Measurements from ENCODE around the gene TXNRD2. TPM values are rescaled to one million over a fixed set of nuclear protein-coding genes. Genes with fewer than 3 reads are reported as not detected.

The TXNRD2 gene
- total RNA-seq, 1 experiment from 2014 or later, result 22.9 TPM

- no peak overlapping the region for H2BK20ac ChIP-seq (ENCODE audit: low read depth, low read length, poor library complexity, severe bottlenecking)
- no peak overlapping the region for H2BK12ac ChIP-seq (ENCODE audit: insufficient read length, low read depth, low read length)
- H4K5ac ChIP-seq (ENCODE audit: insufficient read length, low read depth, low read length), result no peak overlapping the region
- no peak overlapping the region for H3K4me3 Mint-ChIP-seq
- H3K79me2 ChIP-seq (ENCODE audit: insufficient read depth, low read length), result no peaks in the 10 kb centered on the region
- peaks cover 0 to 2% of the 10 kb centered on the region in 2 experiments; a peak in 2 of 4 replicates for H3K4me1 Mint-ChIP-seq
- H3K4me1 ChIP-seq (ENCODE audit: insufficient read depth, low read length), result no peaks in the 10 kb centered on the region
- no peak overlapping the region for H4K91ac ChIP-seq (ENCODE audit: insufficient read length, low read depth, low read length)
- no CpG with 5 or more reads among the region's 3 CpGs for WGBS (ENCODE audit: extremely low coverage, insufficient read length, low lambda C conversion rate)
- H3K56ac ChIP-seq (ENCODE audit: insufficient read length, low read depth, low read length), result no peak overlapping the region
- DNase-seq, result no peak
- no peak overlapping the region for H2BK5ac ChIP-seq (ENCODE audit: insufficient read length, low read length)
- no peak overlapping the region for H2BK120ac ChIP-seq (ENCODE audit: low read depth, low read length, poor library complexity, severe bottlenecking)
- no peaks in the 10 kb centered on the region for H3K36me3 Mint-ChIP-seq (ENCODE audit: insufficient read depth in 1 of 3, low read depth in 3 of 3)
- H3K27ac ChIP-seq (ENCODE audit: insufficient read length, low read depth, low read length), result no peak overlapping the region
- no peaks in the 10 kb centered on the region for H3K27me3 Mint-ChIP-seq (ENCODE audit: low read depth)
- H3K14ac ChIP-seq (ENCODE audit: insufficient read depth, low read length), result no peak overlapping the region
- H3K4ac ChIP-seq (ENCODE audit: low read depth, low read length), result no peak overlapping the region
- H3K4me2 ChIP-seq (ENCODE audit: insufficient read depth, insufficient read length, low read length), result no peak overlapping the region
- H2BK15ac ChIP-seq (ENCODE audit: low read depth, low read length), result no peak overlapping the region
- peak overlapping the region in 1 of 3 experiments; percentile 90; a peak in 2 of 7 replicates for H3K27ac Mint-ChIP-seq
- no peak overlapping the region for H4K8ac ChIP-seq (replicated peaks; ENCODE audit: insufficient read length, low read depth, low read length)
- no peak overlapping the region for H3K9ac ChIP-seq (ENCODE audit: extremely low read depth, insufficient read length, low read length)
- no peaks in the 10 kb centered on the region for H3K79me1 ChIP-seq (ENCODE audit: insufficient read depth, low read depth, low read length, poor library complexity, severe bottlenecking)
- H2AK5ac ChIP-seq (ENCODE audit: insufficient read length, low read length), result no peak overlapping the region
- H3K18ac ChIP-seq (ENCODE audit: insufficient read length, low read depth, low read length), result no peak overlapping the region
- H4K20me1 ChIP-seq (ENCODE audit: control insufficient read depth, insufficient read depth, insufficient read length), result no peaks in the 10 kb centered on the region
- H3K27me3 ChIP-seq (ENCODE audit: insufficient read depth, low read length), result no peaks in the 10 kb centered on the region
- no peaks in the 10 kb centered on the region for H3K23me2 ChIP-seq (ENCODE audit: insufficient read length, low read depth, low read length, poor library complexity, severe bottlenecking)
- no peak overlapping the region for H2AFZ ChIP-seq (ENCODE audit: low read length)
- H3T11ph ChIP-seq (ENCODE audit: low read length), result no peak overlapping the region
- H3K9me3 Mint-ChIP-seq, result no peaks in the 10 kb centered on the region
- H3K23ac ChIP-seq (ENCODE audit: insufficient read length, low read depth, low read length), result no peak overlapping the region
- H3K9me3 ChIP-seq (ENCODE audit: control insufficient read depth, low read depth, low read length), result no peaks in the 10 kb centered on the region
- TF ChIP-seq, protein P1, sequence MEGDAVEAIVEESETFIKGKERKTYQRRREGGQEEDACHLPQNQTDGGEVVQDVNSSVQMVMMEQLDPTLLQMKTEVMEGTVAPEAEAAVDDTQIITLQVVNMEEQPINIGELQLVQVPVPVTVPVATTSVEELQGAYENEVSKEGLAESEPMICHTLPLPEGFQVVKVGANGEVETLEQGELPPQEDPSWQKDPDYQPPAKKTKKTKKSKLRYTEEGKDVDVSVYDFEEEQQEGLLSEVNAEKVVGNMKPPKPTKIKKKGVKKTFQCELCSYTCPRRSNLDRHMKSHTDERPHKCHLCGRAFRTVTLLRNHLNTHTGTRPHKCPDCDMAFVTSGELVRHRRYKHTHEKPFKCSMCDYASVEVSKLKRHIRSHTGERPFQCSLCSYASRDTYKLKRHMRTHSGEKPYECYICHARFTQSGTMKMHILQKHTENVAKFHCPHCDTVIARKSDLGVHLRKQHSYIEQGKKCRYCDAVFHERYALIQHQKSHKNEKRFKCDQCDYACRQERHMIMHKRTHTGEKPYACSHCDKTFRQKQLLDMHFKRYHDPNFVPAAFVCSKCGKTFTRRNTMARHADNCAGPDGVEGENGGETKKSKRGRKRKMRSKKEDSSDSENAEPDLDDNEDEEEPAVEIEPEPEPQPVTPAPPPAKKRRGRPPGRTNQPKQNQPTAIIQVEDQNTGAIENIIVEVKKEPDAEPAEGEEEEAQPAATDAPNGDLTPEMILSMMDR (conservative IDR thresholded peaks at IDR 0.05), result no peak
Measured at GRCh38 chr22:19921544-19922081, 20.0 kb downstream of the TXNRD2 start.
